GM23248 (cell line): ENCODE data around the gene ACSS3.

ENCODE experiments used
- EZH2 ChIP-seq: fragments of 200-600 bp; sonication (generic); IDR thresholded peaks from 2 replicates; pipeline ENCODE4 v1.6.1; 2018; ENCODE audit warnings: antibody characterized with exemption, mild to moderate bottlenecking; ENCODE audit not compliant: insufficient read depth, poor library complexity, severe bottlenecking
- EZH2phosphoT487 ChIP-seq: fragments of 200-600 bp; sonication (generic); IDR thresholded peaks from 2 replicates; pipeline ENCODE4 v1.6.1; 2018; ENCODE audit warnings: antibody characterized with exemption, moderate library complexity, mild to moderate bottlenecking, low read depth; ENCODE audit not compliant: insufficient read depth

DNA sequence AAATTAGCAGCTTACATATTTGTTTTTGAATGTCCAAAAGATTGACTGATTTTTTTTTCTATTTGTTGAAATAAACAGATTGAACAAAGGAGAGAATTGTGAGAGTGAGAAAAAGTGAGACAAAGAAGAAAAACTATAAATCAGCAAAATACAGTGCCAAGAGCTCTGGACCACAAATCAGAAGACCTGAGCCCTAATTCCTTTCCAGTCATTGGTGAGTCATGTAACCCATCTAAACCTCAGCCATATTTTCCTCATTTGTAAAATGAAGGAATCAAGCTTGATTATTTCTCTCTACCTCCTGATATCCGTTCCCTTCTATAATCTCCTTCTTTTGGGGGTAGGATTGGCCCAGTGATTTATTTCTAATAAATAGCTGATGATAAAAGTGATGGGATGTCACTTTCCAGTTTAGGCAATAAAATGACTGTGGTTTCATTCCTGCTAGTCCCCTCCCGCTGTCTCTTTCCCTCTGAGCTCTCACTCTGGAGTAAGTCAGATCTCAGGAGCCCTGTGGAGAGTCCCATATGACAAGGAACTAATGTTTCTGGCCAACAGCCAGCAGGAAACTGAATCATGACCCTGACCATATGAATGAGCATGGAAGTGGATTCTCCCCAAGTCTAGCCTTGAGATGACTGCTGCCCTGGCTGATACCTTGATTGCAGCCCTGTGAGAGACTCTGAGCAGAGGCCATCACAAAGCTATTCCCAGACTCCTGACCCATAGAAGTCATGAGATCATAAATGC is 218.9 kb downstream of the ACSS3 start:
- TF ChIP-seq EZH2 (no peak), EZH2phosphoT487 (no peak)
